BLaER1 treated with 17β-estradiol and CSF1 and Interleukin-3, amounts not matched to agents 10 nM and 100 nM (cell line): ENCODE data around the gene DYNLT1.
"Not testable (repeated sequence)": the region's sequence is repeated elsewhere in the genome, so short reads cannot be mapped to it uniquely, and the experiment has no call there.

Experiments
- H3K27ac ChIP-seq, 11 experiments: shearing (Covaris generic); formaldehyde crosslinking; 2 replicates each; pipeline ENCODE4 v1.8.1; 2022
- H3K27me3 ChIP-seq, 11 experiments: shearing (Covaris generic); formaldehyde crosslinking; 2 replicates each; pipeline ENCODE4 v1.8.1; 2022
- H3K36me3 ChIP-seq, 11 experiments: shearing (Covaris generic); formaldehyde crosslinking; 2 replicates each; pipeline ENCODE4 v1.8.1; 2022
- H3K4me1 ChIP-seq, 10 experiments: shearing (Covaris generic); formaldehyde crosslinking; 2 replicates each; pipeline ENCODE4 v1.8.1; 2022
- H3K4me2 ChIP-seq, 11 experiments: shearing (Covaris generic); formaldehyde crosslinking; 2 replicates each; pipeline ENCODE4 v1.8.1; 2022
- H3K4me3 ChIP-seq, 10 experiments: shearing (Covaris generic); formaldehyde crosslinking; 2 replicates each; pipeline ENCODE4 v1.8.1; 2022
- H3K9ac ChIP-seq, 11 experiments: shearing (Covaris generic); formaldehyde crosslinking; 2 replicates each; pipeline ENCODE4 v1.8.1; 2022
- H3K9me3 ChIP-seq, 11 experiments: shearing (Covaris generic); formaldehyde crosslinking; replicated peaks in 1 of 11; 2 replicates each; pipeline ENCODE4 v1.8.1; 2022
- H4K20me1 ChIP-seq, 11 experiments: shearing (Covaris generic); formaldehyde crosslinking; 2 replicates each; pipeline ENCODE4 v1.8.1; 2022
- Cebpa-rat ChIP-seq, 11 experiments: shearing (Covaris generic); IDR thresholded peaks; 2 replicates each; pipeline ENCODE4 v1.8.1; 2022

Gene DYNLT1

DNA sequence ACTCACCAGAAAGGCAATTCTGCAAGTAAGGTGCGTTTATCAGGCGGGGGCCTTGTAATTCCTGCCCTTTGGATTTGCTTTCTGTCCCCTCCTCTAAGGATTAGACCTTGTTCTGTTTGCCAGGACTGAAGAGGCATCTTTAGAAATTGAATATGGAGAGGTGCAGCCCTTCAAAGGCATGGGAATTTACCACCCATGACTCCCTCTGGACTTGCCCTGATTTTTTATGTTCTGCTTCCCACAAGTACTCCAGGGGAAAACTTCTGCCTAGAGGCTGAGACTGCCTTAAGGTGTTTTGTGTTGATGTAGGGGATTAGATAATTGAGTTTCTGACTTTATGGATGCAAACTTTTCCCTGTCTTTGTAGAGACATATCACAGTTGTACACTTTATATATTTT, 35.5 kb upstream of the DYNLT1 start:
- TF ChIP-seq Cebpa-rat (IDR thresholded peaks at IDR 0.05), result no peak
- H3K36me3 ChIP-seq, result peaks cover 0 to 45% (median 0%) of the 10 kb centered on the region in 11 experiments; a peak in 5 of 22 replicates
- H4K20me1 ChIP-seq, result no peaks in the 10 kb centered on the region
- H3K9me3 ChIP-seq, result peaks cover 0 to 6% (median 0%) of the 10 kb centered on the region in 11 experiments; a peak in 4 of 22 replicates
- no peak overlapping the region for H3K9ac ChIP-seq
- H3K27me3 ChIP-seq, result no peaks in the 10 kb centered on the region
- H3K27ac ChIP-seq, result no peak overlapping the region
- H3K4me2 ChIP-seq, result no peak overlapping the region
- 0 out of 20 replicates have a peak, but pooled peaks cover 0 to 5% (median 0%) of the 10 kb centered on the region in 10 experiments for H3K4me1 ChIP-seq
- no peak overlapping the region for H3K4me3 ChIP-seq

DNA sequence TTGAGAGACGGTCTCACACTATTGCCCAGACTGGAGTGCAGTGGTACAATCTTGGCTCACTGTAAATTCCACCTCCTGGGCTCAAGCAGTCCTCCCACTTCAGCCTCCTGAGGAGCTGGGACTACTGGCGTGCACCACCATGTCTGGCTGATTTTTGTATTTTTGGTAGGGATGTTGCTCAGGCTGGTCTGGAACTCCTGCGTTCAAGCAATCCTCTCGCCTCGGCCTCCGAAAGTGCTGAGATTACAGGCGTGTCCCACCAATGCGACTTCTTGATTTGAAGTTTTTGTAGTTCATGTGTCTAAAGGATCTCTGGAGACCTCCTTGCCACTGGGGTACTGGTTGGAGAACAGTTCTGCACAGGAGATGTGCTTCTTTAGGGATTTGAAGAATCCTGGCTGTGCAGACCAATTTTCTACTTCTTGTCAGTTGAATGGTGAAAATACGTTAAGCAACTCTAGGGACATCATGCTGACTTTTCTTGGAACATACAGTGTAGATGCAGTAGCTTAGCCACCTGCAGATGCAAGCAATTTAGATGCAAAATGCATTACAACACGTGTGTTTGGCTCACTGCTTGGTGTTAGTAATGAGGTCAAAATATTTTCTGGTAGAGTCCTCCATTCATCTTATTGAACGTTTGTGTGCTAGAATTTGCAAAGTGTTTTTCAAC, 33.5 kb upstream of the DYNLT1 start:
- Histone ChIP-seq H3K36me3 (peaks cover 0 to 38% (median 0%) of the 10 kb centered on the region in 11 experiments; a peak in 4 of 22 replicates), H3K27me3 (no peaks in the 10 kb centered on the region), H3K9ac (no peak overlapping the region), H3K4me2 (no peak overlapping the region), H4K20me1 (no peaks in the 10 kb centered on the region), H3K9me3 (peaks cover 0 to 6% (median 0%) of the 10 kb centered on the region in 11 experiments; a peak in 4 of 22 replicates), H3K4me1 (no peaks in the 10 kb centered on the region), H3K27ac (no peak overlapping the region), H3K4me3 (no peak overlapping the region)
- TF ChIP-seq Cebpa-rat (IDR thresholded peaks at IDR 0.05), result no peak

DNA sequence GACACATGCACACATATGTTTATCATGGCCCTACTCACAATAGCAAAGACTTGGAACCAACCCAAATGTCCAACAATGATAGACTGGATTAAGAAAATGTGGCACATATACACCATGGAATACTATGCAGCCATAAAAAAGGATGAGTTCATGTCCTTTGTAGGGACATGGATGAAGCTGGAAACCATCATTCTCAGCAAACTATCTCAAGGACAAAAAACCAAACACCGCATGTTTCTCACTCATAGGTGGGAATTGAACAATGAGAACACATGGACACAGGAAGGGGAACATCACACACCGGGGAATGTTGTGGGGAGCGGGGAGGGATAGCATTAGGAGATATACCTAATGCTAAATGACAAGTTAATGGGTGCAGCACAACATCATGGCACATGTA, 32.6 kb upstream of the DYNLT1 start:
- H4K20me1 ChIP-seq, H3K27me3 ChIP-seq, H3K9ac ChIP-seq, H3K4me1 ChIP-seq, H3K27ac ChIP-seq, H3K4me2 ChIP-seq, H3K4me3 ChIP-seq, H3K9me3 ChIP-seq: not testable (repeated sequence)
- peaks cover 0 to 32% (median 0%) of the 10 kb centered on the region in 11 experiments; a peak in 3 of 22 replicates for H3K36me3 ChIP-seq

DNA sequence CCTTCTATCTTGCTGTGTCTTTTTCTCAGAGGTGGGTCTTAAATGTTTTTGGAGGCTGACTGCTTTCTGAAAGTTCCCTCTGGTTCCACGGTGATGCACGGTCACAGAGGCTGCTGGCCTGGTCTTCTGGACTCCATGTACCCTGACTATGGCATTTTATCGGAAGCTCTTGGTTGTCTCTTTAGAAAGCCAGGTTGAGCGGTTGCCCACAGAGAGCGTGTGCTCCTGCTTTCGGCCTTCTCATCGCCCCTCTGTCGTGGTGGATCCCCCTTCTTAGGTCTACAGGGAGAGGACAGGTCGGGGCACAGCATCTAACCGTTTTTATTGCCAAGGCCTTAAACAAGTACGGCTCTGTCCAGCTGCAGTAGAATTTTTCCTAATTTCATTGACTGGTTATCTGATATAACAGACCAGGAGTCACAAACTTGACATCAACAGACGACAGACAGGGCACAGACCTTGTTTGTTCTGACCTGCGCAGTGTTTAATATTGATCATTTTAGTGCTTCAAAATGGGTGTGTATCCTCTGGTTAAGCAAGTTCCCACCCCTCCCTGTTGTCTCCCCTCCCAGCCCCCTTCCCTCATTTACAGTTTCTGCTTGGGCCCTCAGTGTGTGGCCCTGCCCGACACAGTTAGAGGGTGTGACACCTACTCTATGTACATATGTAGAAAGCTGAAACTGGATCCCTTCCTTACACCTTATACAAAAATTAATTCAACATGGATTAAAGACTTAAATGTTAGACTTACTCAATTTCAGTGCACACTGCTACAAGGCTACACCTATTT, 30.0 kb upstream of the DYNLT1 start:
- Histone ChIP-seq H3K4me3 (no peak overlapping the region), H3K27me3 (peaks cover 0 to 3% (median 2%) of the 10 kb centered on the region in 11 experiments; a peak in 5 of 22 replicates), H3K36me3 (peaks cover 0 to 20% (median 0%) of the 10 kb centered on the region in 11 experiments; a peak in 3 of 22 replicates), H3K4me1 (peaks cover 0 to 18% (median 0%) of the 10 kb centered on the region in 10 experiments; a peak in 8 of 20 replicates), H3K27ac (no peak overlapping the region), H3K9me3 (peaks cover 0 to 6% (median 0%) of the 10 kb centered on the region in 11 experiments; a peak in 4 of 22 replicates), H3K9ac (no peak overlapping the region), H3K4me2 (no peak overlapping the region), H4K20me1 (no peaks in the 10 kb centered on the region)
- no peak for TF ChIP-seq Cebpa-rat (IDR thresholded peaks at IDR 0.05)

DNA sequence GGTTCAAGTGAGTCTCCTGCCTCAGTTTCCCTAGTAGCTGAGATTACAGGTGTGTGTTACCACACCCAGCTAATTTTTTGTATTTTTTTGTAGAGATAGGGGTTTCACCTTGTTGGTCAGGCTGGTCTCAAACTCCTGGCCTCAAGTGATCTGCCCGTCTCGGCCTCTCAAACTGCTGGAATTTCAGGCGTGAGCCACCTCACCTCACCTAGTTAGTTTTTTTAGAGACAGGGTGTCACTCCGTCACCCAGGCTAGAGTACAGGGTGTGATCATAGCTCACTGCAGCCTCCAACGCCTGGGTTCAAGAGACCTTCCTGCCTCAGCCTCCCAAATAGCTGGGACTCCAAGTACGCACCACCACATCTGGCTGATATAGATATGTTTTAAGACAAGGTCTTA, 28.2 kb upstream of the DYNLT1 start:
- peaks cover 0 to 21% (median 20%) of the 10 kb centered on the region in 11 experiments; a peak in 17 of 22 replicates for H3K27me3 ChIP-seq
- H3K36me3 ChIP-seq, result peaks cover 0 to 24% (median 0%) of the 10 kb centered on the region in 11 experiments; a peak in 3 of 22 replicates
- H3K27ac ChIP-seq, result no peak overlapping the region
- H3K9ac ChIP-seq, result no peak overlapping the region
- H3K4me1 ChIP-seq, result peaks cover 0 to 36% (median 11%) of the 10 kb centered on the region in 10 experiments; a peak in 14 of 20 replicates
- peaks cover 0 to 6% (median 0%) of the 10 kb centered on the region in 11 experiments; a peak in 4 of 22 replicates for H3K9me3 ChIP-seq
- no peak for TF ChIP-seq Cebpa-rat (IDR thresholded peaks at IDR 0.05)
- H3K4me3 ChIP-seq, result no peak overlapping the region
- no peaks in the 10 kb centered on the region for H4K20me1 ChIP-seq
- no peak overlapping the region for H3K4me2 ChIP-seq

DNA sequence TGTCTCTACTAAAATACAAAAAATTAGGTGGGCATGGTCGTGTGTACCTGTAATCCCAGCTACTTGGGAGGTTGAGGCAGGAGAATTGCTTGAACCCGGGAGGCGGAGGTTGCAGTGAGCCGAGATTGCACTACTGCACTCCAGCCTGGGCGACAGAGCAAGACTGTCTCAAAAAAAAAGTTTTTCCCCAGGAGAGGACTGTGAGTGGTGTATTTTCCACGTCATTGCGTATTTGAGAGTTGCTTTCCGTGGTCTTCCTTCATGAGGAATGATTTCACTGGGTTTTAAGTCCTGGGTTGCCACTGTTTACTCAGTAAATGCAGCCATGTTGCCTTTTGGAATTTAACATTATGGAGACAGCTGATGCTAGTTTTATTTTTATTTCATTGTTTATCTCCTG, 27.6 kb upstream of the DYNLT1 start:
- H3K27ac ChIP-seq, H3K4me3 ChIP-seq, H3K9ac ChIP-seq, H3K9me3 ChIP-seq, H4K20me1 ChIP-seq, H3K4me2 ChIP-seq: not testable (repeated sequence)
- Histone ChIP-seq H3K36me3 (peaks cover 0 to 24% (median 0%) of the 10 kb centered on the region in 11 experiments; a peak in 3 of 22 replicates), H3K27me3 (peaks cover 0 to 27% (median 25%) of the 10 kb centered on the region in 11 experiments; a peak in 17 of 22 replicates), H3K4me1 (peaks cover 0 to 42% (median 17%) of the 10 kb centered on the region in 10 experiments; a peak in 15 of 20 replicates)

- H3K36me3 ChIP-seq, result peaks cover 0 to 21% (median 0%) of the 10 kb centered on the region in 11 experiments; a peak in 7 of 22 replicates
- no peaks in the 10 kb centered on the region for H4K20me1 ChIP-seq
- H3K27ac ChIP-seq, result peak overlapping the region in 5 of 11 experiments; percentile 88 to 99 (median 98); a peak in 8 of 22 replicates
- TF ChIP-seq Cebpa-rat (IDR thresholded peaks at IDR 0.05), result no peak
- peaks cover 0 to 9% (median 0%) of the 10 kb centered on the region in 11 experiments; a peak in 1 of 22 replicates for H3K9me3 ChIP-seq
- H3K4me1 ChIP-seq, result peaks cover 8 to 67% (median 39%) of the 10 kb centered on the region in 10 experiments; a peak in 18 of 20 replicates
- H3K9ac ChIP-seq, result peak overlapping the region in 1 of 11 experiments; percentile 28; a peak in 1 of 22 replicates
- H3K4me3 ChIP-seq, result no peak overlapping the region
- peak overlapping the region in 4 of 11 experiments; percentile 74 to 86 (median 82); a peak in 7 of 22 replicates for H3K4me2 ChIP-seq
- H3K27me3 ChIP-seq, result peaks cover 0 to 55% (median 51%) of the 10 kb centered on the region in 11 experiments; a peak in 19 of 22 replicates
Observed at GRCh38 chr6:158669145-158670035, 24.8 kb upstream of the DYNLT1 start.

DNA sequence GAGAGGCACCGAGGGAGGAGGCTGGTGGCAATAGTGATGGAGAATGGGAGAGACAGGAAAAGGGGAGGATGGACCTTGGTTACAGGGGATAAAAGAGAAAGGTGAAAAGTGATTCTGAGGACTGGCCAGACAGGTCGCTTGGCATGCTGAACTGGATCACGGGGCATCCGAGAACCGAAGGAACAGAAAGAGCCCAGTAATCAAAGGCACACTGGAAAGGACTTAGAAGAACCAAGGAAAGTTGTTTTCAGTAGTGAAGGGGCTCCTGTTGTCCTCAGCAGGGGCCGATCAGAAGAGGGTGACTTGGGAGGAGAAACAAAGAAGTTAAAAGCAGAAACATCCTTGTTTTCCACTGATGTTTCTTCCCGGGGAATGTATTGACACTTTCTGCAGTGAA, 24.2 kb upstream of the DYNLT1 start:
- Histone ChIP-seq H3K36me3 (peaks cover 0 to 21% (median 0%) of the 10 kb centered on the region in 11 experiments; a peak in 7 of 22 replicates), H4K20me1 (no peaks in the 10 kb centered on the region), H3K9me3 (peaks cover 0 to 9% (median 0%) of the 10 kb centered on the region in 11 experiments; a peak in 1 of 22 replicates), H3K27me3 (peaks cover 0 to 61% (median 58%) of the 10 kb centered on the region in 11 experiments; a peak in 20 of 22 replicates), H3K4me3 (no peak overlapping the region), H3K9ac (peak overlapping the region in 3 of 11 experiments; percentile 80 to 85 (median 84); a peak in 5 of 22 replicates), H3K4me1 (peaks cover 8 to 74% (median 43%) of the 10 kb centered on the region in 10 experiments; a peak in 18 of 20 replicates), H3K27ac (peak overlapping the region in 6 of 11 experiments; percentile 88 to 99 (median 98); a peak in 12 of 22 replicates), H3K4me2 (peak overlapping the region in 6 of 11 experiments; percentile 74 to 88 (median 82); a peak in 11 of 22 replicates)
- no peak for TF ChIP-seq Cebpa-rat (IDR thresholded peaks at IDR 0.05)
